Neuron (in vitro differentiated cells): ENCODE data around the gene OARD1.

Experiments used
- H2AFZ ChIP-seq: one replicate; pipeline ENCODE4 v1.6.1; 2013; ENCODE audit warnings: low read depth, mild to moderate bottlenecking, inconsistent platforms, low read length, moderate library complexity
- H3K27me3 ChIP-seq: one replicate; pipeline ENCODE4 v1.6.1; 2013; ENCODE audit warnings: low read length; ENCODE audit not compliant: insufficient read depth
- H3K36me3 ChIP-seq: one replicate; pipeline ENCODE4 v1.6.1; 2013; ENCODE audit warnings: low read length; ENCODE audit not compliant: insufficient read depth
- H3K4me1 ChIP-seq: one replicate; pipeline ENCODE4 v1.6.1; 2013; ENCODE audit warnings: low read length; ENCODE audit not compliant: insufficient read depth
- H3K4me3 ChIP-seq: 2 replicates; pipeline ENCODE4 v1.5.1; 2013; ENCODE audit warnings: mild to moderate bottlenecking, low read length, moderate library complexity
- H3K9me3 ChIP-seq: one replicate; pipeline ENCODE4 v1.6.1; 2013; ENCODE audit warnings: low read length

OARD1 gene

GRCh38 chr6:41088451-41088850 lies 16.3 kb upstream of the OARD1 start:
- H3K4me1 ChIP-seq: no peaks in the 10 kb centered on the region
- no peaks in the 10 kb centered on the region for H3K9me3 ChIP-seq
- no peak overlapping the region for H3K4me3 ChIP-seq
- H2AFZ ChIP-seq: no peak overlapping the region
- no peaks in the 10 kb centered on the region for H3K27me3 ChIP-seq
- H3K36me3 ChIP-seq: peaks cover 75% of the 10 kb centered on the region

DNA sequence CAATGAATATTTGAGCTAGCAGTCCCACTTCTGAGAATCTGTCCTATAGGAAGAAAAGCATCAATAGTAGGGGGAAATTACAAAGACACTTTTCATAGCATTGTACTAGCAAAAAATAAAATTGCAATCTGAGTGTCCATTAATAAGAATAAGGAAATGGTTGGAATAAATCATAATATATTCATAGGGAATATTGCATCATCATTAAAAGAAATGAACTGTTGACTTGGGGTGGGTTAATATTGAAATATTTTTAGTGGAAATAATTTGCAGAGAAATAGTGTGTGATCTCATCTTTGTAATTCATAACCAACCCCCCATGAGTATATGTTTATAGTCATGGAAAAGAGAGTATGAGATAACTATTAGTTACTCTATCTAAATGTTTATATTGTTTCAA lies 13.0 kb upstream of the OARD1 start:
- Histone ChIP-seq H3K27me3 (no peaks in the 10 kb centered on the region), H3K4me3 (no peak overlapping the region), H3K36me3 (peaks cover 54% of the 10 kb centered on the region), H3K4me1 (no peaks in the 10 kb centered on the region), H3K9me3 (no peaks in the 10 kb centered on the region), H2AFZ (no peak overlapping the region)

DNA sequence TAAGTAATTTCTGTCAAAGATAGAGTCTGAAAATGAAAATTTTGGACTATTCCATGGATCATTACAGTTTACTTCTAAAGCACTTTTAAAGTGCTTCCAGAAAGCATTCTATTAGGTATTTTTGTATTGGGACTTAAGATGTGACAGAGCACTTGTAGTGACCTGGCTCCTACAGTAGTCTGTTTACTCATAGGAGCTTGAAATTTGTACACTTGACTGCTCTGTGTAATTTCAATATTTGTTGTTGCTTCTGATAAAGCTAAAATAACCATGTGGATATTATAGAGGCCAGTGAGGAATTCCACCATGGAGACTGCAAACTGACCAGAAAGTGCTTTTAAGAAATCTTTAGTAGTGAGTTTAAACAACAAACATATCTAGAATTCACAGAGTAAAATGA lies 10.9 kb upstream of the OARD1 start:
- Histone ChIP-seq H3K36me3 (peaks cover 58% of the 10 kb centered on the region), H3K4me3 (no peak overlapping the region), H2AFZ (no peak overlapping the region), H3K27me3 (no peaks in the 10 kb centered on the region), H3K4me1 (no peaks in the 10 kb centered on the region), H3K9me3 (no peaks in the 10 kb centered on the region)

DNA sequence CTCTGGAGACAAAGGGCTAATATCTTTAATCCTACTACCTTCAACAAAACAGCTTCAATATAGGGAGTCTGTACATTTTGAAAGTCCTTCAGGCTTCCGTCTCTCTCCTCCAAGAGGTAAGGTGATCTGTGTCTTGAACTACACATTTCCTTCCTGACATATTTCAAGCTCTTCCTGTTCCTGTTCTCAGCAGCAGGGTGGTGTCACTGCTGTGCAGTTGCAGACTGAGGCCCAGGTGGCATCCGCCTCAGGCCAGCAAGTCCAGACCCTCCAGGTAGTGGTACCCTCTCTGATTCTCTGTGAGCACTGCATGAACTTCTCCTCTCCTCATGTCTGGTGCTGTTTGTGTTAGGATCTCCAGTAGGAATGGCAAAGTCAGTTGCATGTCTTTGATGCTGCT lies 8.5 kb upstream of the OARD1 start:
- peaks cover 42% of the 10 kb centered on the region for H3K36me3 ChIP-seq
- no peaks in the 10 kb centered on the region for H3K27me3 ChIP-seq
- no peak overlapping the region for H2AFZ ChIP-seq
- H3K9me3 ChIP-seq: no peaks in the 10 kb centered on the region
- H3K4me3 ChIP-seq: no peak overlapping the region
- H3K4me1 ChIP-seq: peaks cover 5% of the 10 kb centered on the region

DNA sequence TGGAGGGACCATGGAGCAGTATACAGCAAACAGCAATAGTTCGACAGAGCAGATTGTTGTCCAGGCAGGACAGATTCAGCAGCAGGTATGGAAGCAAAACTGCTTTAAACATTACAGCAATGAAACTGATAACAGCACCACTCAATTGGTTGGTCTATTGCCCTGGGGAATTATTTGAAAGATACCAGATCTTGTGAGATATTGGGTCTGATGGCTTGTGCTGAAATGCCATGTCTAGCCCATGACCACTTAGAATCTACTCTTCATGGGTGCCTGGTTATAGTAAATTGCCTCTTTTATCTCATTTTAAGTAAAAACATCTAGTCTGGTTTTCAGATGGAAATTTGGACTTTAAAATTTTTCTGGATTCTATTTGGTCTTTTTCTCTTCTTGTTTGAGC lies 6.9 kb upstream of the OARD1 start:
- H3K4me3 ChIP-seq: no peak overlapping the region
- no peaks in the 10 kb centered on the region for H3K9me3 ChIP-seq
- peaks cover 29% of the 10 kb centered on the region for H3K36me3 ChIP-seq
- no peaks in the 10 kb centered on the region for H3K27me3 ChIP-seq
- no peak overlapping the region for H2AFZ ChIP-seq
- H3K4me1 ChIP-seq: peaks cover 18% of the 10 kb centered on the region

GRCh38 chr6:41078101-41078500 lies 5.9 kb upstream of the OARD1 start:
- H3K4me3 ChIP-seq: no peak overlapping the region
- H3K36me3 ChIP-seq: peaks cover 24% of the 10 kb centered on the region
- H2AFZ ChIP-seq: no peak overlapping the region
- no peaks in the 10 kb centered on the region for H3K9me3 ChIP-seq
- no peaks in the 10 kb centered on the region for H3K27me3 ChIP-seq
- peaks cover 20% of the 10 kb centered on the region for H3K4me1 ChIP-seq

DNA sequence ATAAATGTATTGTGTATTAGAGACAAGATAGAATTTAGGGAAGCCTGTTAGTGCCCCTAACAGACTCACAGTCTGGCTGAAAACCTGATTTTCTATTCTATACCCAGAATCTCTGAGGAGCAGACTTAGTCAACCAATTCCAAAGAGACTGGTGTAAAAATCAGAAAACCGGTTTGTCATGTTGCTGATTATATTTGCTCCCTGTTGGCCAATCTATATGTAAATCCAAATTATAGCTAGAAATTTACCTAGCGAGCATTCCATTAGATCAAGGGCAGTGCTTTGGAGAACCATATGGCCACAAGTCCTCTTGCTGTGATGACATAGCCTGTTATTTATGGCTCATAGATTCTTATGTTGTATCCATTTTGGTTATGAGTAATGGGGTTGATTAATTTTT lies 5.4 kb upstream of the OARD1 start:
- Histone ChIP-seq H3K4me3 (no peak overlapping the region), H2AFZ (no peak overlapping the region), H3K36me3 (peaks cover 24% of the 10 kb centered on the region), H3K27me3 (no peaks in the 10 kb centered on the region), H3K4me1 (peaks cover 20% of the 10 kb centered on the region), H3K9me3 (no peaks in the 10 kb centered on the region)

- H3K4me3 ChIP-seq: no peak overlapping the region
- H3K27me3 ChIP-seq: no peaks in the 10 kb centered on the region
- no peak overlapping the region for H2AFZ ChIP-seq
- H3K9me3 ChIP-seq: no peaks in the 10 kb centered on the region
- H3K36me3 ChIP-seq: peaks cover 24% of the 10 kb centered on the region
- H3K4me1 ChIP-seq: peaks cover 23% of the 10 kb centered on the region
These were observed 3.8 kb upstream of the OARD1 start for GRCh38 chr6:41075651-41076626.

GRCh38 chr6:41074692-41075436 lies 2.7 kb upstream of the OARD1 start:
- H3K4me1 ChIP-seq: peaks cover 29% of the 10 kb centered on the region
- H2AFZ ChIP-seq: no peak overlapping the region
- H3K36me3 ChIP-seq: peaks cover 14% of the 10 kb centered on the region
- H3K27me3 ChIP-seq: no peaks in the 10 kb centered on the region
- H3K4me3 ChIP-seq: peak overlapping the region; percentile 93
- no peaks in the 10 kb centered on the region for H3K9me3 ChIP-seq

- Histone ChIP-seq H3K9me3 (no peaks in the 10 kb centered on the region), H3K36me3 (peaks cover 11% of the 10 kb centered on the region), H3K4me1 (peaks cover 29% of the 10 kb centered on the region), H2AFZ (peak overlapping the region; percentile 17), H3K27me3 (no peaks in the 10 kb centered on the region), H3K4me3 (peak overlapping the region; percentile 93)
These were observed 2.0 kb upstream of the OARD1 start for GRCh38 chr6:41073968-41074691.

DNA sequence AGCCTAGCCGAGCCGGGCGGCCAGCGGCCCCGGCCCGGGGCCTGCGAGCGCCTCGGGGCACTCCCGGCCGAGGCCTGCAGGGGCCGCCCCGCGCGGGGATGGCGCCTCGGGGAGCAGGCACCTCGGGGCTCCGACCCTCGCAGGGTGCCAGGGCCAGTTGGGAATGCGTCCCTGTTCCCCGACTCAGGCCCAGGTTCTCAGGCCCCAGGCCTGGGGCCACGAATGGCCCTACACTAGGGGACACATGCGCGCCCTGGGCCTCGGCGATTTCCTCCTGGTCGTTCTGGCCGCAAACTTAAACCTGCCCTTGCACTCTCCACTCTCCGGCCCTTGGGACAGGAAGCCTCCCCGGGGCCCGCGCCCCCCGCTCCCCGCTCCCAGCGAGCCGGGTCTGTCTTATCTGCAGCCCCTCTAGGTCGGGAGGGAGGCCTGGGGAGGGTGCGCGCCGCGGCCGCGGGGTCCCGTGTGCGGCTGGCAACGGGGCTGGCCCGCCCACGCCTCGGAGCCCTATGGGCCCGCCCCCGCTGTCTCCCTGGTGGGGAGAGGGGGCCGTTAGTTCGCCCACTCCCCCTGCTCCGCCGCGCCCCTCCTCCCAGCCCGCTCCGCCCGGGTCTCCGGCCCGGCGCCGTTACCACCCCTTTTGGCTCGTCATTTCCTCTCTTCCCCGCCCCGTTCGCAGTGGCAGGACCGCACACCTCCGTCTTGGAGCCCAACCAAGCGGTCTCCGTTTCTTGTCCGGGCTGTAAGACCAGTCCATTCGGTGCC lies 1.2 kb upstream of the OARD1 start:
- H3K27me3 ChIP-seq: no peaks in the 10 kb centered on the region
- no peaks in the 10 kb centered on the region for H3K9me3 ChIP-seq
- H3K4me3 ChIP-seq: peak overlapping the region; percentile 93
- H3K4me1 ChIP-seq: peaks cover 29% of the 10 kb centered on the region
- H2AFZ ChIP-seq: peak overlapping the region; percentile 17
- H3K36me3 ChIP-seq: peaks cover 10% of the 10 kb centered on the region

DNA sequence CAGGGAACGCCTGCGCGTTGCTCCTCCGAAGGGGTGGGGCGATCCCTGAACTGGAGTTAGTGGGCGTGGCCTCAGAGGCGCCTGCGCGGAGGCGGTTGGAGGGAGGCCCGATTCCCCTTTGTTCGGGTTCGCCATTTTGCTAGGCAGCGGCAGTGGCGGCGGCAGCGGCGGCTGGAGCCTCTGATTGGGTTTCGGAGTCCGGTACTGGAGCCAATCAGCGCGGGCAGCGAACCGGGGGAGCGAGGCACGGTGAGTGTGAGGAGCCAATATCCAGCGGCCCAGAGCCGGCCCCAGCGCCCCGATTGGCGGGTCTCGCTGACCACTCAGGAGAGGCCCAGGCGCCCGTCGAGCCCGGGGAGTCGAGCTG lies 663 bp upstream of the OARD1 start, which contains the start of gene NFYA:
TSS of gene NFYA (plus strand) at position 139 of the 367 bp plus-strand sequence. CDS start 6,116 bp downstream, outside the sequence.
- Histone ChIP-seq H3K4me1 (peaks cover 29% of the 10 kb centered on the region), H2AFZ (peak within 1 kb of the TSS; percentile 66), H3K9me3 (no peaks in the 10 kb centered on the region), H3K27me3 (no peaks in the 10 kb centered on the region), H3K36me3 (peaks cover 16% of the 10 kb centered on the region), H3K4me3 (peak within 1 kb of the TSS; percentile 93)
